22Rv1 (cell line): ENCODE results near the gene NAGS.

ENCODE experiments used
- ZFX ChIP-seq: fragments of 450-650 bp; IDR thresholded peaks from 2 replicates; pipeline ENCODE4 v1.6.1; 2017; ENCODE audit warnings: antibody characterized with exemption, borderline replicate concordance
- TF ChIP-seq, protein P1 (sequence below): fragments of 450-650 bp; IDR thresholded peaks from 2 replicates; pipeline ENCODE4 v1.5.1; 2017; ENCODE audit warnings: mild to moderate bottlenecking

DNA sequence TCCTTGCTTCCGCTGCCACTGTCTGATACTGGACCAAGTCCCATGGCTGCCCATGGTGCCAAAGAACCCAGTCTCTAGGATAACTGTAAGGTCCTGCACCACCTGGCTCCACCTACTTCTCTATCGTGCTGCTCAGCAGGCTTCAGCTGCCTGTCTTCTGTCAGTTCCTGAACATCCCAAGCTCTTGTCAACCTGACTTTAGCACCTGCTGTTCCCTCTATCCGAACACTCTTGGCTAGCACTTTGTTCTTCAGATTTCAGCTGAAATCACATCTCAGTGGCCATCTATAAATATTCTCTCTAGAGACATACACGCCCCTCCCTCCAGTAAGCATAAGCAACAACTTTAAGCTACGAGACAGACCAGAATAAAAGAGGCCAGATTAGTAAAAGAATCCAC lies 25.3 kb downstream of the NAGS start:
- TF ChIP-seq, protein P1, sequence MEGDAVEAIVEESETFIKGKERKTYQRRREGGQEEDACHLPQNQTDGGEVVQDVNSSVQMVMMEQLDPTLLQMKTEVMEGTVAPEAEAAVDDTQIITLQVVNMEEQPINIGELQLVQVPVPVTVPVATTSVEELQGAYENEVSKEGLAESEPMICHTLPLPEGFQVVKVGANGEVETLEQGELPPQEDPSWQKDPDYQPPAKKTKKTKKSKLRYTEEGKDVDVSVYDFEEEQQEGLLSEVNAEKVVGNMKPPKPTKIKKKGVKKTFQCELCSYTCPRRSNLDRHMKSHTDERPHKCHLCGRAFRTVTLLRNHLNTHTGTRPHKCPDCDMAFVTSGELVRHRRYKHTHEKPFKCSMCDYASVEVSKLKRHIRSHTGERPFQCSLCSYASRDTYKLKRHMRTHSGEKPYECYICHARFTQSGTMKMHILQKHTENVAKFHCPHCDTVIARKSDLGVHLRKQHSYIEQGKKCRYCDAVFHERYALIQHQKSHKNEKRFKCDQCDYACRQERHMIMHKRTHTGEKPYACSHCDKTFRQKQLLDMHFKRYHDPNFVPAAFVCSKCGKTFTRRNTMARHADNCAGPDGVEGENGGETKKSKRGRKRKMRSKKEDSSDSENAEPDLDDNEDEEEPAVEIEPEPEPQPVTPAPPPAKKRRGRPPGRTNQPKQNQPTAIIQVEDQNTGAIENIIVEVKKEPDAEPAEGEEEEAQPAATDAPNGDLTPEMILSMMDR: no peak
- TF ChIP-seq ZFX: no peak
